Endothelial cell of umbilical vein (primary cell): ENCODE measurements around the gene ZBTB44.

Experiments used
- CTCF ChIP-seq, 2 donors: IDR thresholded peaks; 1 replicate in 1 of 2; 2 replicates in 1 of 2; pipeline ENCODE4 v1.5.1; 2011; ENCODE audit warnings: low read length in 2 of 2, mild to moderate bottlenecking in 2 of 2, moderate library complexity in 2 of 2, control low read depth in 1 of 2, inconsistent platforms in 1 of 2, low read depth in 1 of 2; ENCODE audit not compliant: insufficient read depth in 1 of 2; ENCODE audit errors: extremely low read depth in 1 of 2
- MAX ChIP-seq: IDR thresholded peaks from 2 replicates; pipeline ENCODE4 v1.6.1; 2011; ENCODE audit not compliant: insufficient read depth, insufficient read length
- POLR2A ChIP-seq: IDR thresholded peaks from 2 replicates; pipeline ENCODE4 v1.6.1; 2012; ENCODE audit warnings: low read depth, mild to moderate bottlenecking, control low read depth, low read length

- TF ChIP-seq CTCF (IDR thresholded peaks at IDR 0.05; ENCODE audit: extremely low read depth in 1 of 2, insufficient read depth in 1 of 2, low read depth in 1 of 2, low read length in 2 of 2) (no peak), MAX (no peak), POLR2A (no peak)
These were observed 45.3 kb downstream of the ZBTB44 start for GRCh38 chr11:130269326-130269943.
